Measurements from ENCODE around the gene PAK5.

GRCh38 chr20:9498322-9498721 lies 340.6 kb downstream of the PAK5 start:
- no peak for TF ChIP-seq CTCF (IDR thresholded peaks at IDR 0.05)
- no peak for TF ChIP-seq POLR2A (IDR thresholded peaks at IDR 0.05)
